ENCODE results near the gene NUBP2. TPM values are rescaled to one million over a fixed set of nuclear protein-coding genes. Genes with fewer than 3 reads are reported as not detected.
A peak's percentile ranks its signal among the peaks of the same experiment; 100 is the strongest.

NUBP2 gene
- total RNA-seq, 1 experiment from 2014 or later: 103 TPM

DNA sequence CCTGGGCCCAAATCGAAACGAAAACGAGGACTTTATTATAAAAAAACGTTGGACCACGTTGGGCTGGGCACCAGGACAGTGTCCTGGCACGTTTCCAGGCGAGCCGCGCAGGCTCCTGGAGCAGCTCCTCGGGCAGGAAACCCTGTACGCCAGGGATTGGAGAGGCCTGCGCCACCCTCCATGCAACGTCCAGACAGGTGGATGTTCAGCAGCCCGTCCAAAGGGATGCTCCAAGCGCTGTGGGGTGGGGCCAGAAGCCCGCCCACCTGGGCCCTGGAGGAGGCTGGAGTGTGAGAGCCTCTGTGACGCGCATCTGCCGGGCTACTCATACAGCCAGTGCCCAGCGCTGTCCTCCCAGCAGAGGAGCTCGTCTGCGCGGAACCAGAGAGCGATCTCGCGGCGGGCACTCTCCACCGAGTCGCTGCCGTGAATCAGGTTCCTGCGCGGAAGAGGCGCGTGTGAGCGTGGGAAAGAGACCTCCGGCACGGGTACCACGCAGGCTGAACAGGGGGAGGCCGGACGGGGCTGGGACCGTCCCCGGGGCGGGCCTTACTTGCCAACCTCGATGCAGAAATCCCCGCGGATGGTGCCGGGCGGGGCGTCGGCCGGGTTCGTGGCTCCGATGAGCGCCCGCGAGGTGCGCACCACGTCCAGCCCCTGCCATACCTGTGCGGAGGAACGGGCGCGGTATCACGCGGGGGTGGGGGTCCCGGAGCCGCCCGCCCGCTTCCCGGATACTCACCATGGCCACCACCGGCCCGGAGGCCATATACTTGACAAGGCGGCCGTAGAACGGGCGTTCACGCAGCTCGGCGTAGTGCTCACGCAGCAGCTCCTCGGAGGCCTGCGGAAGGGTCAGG lies 12.2 kb upstream of the NUBP2 start (continued):
- TF ChIP-seq ZBTB33 (IDR thresholded peaks at IDR 0.05; ENCODE audit: extremely low read depth, insufficient replicate concordance, low read length): peak; percentile 8
- TF ChIP-seq EGR1 (IDR thresholded peaks at IDR 0.05; ENCODE audit: low read depth): no peak
- TF ChIP-seq, protein P1, sequence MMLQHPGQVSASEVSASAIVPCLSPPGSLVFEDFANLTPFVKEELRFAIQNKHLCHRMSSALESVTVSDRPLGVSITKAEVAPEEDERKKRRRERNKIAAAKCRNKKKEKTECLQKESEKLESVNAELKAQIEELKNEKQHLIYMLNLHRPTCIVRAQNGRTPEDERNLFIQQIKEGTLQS (IDR thresholded peaks at IDR 0.05): no peak
- no peak for TF ChIP-seq CBX3 (IDR thresholded peaks at IDR 0.05; ENCODE audit: low read depth)
- TF ChIP-seq SIN3A (IDR thresholded peaks at IDR 0.05; ENCODE audit: low read depth): no peak
- TF ChIP-seq YY1 (IDR thresholded peaks at IDR 0.05; ENCODE audit: extremely low read depth, insufficient replicate concordance, low read depth, low read length): peak; percentile 21
- no peak for TF ChIP-seq EZH2phosphoT487 (IDR thresholded peaks at IDR 0.05; ENCODE audit: borderline replicate concordance)
- TF ChIP-seq, protein P2, sequence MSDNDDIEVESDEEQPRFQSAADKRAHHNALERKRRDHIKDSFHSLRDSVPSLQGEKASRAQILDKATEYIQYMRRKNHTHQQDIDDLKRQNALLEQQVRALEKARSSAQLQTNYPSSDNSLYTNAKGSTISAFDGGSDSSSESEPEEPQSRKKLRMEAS (IDR thresholded peaks at IDR 0.05): no peak
- no peak for TF ChIP-seq FOSL1 (IDR thresholded peaks at IDR 0.05; ENCODE audit: low read depth)
- no peak for TF ChIP-seq EZH2 (IDR thresholded peaks at IDR 0.05)
- no peak for TF ChIP-seq CEBPB (IDR thresholded peaks at IDR 0.05; ENCODE audit: low read depth)
- no peak for TF ChIP-seq JUND (IDR thresholded peaks at IDR 0.05)
